ENCODE measurements around the gene TTF2. TPM values are rescaled to one million over a fixed set of nuclear protein-coding genes. Genes with fewer than 3 reads are reported as not detected.

Gene TTF2
- polyA plus RNA-seq, 1 donor (not counting 4 experiments of a cell fraction or from before 2014, with no cell fraction given): 23.0 TPM

GRCh38 chr1:117049857-117050256, 10.3 kb upstream of the TTF2 start:
- no peak overlapping the region for H2AFZ ChIP-seq (ENCODE audit: control insufficient read depth, low read length)
- dilution Hi-C loops (cut with MboI; ENCODE audit: extremely low pct_ligation_motif_present, low sequenced_read_pairs): no loop called here
- H3K4me2 ChIP-seq (ENCODE audit: control insufficient read depth, extremely low read depth, insufficient read depth, low read depth, low read length): no peak overlapping the region

GRCh38 chr1:117051224-117052064, 8.7 kb upstream of the TTF2 start:
- no peak for TF ChIP-seq EZH2 (IDR thresholded peaks at IDR 0.05; ENCODE audit: low read length)
- no peak for TF ChIP-seq CTCF (optimal IDR thresholded peaks at IDR 0.05 in 1 of 3, IDR thresholded peaks at IDR 0.05 in 1 of 3, conservative IDR thresholded peaks at IDR 0.05 in 1 of 3; ENCODE audit: extremely low read depth in 1 of 3, insufficient read depth in 2 of 3, low read length in 3 of 3)
- FAIRE-seq (peak; percentile 32), DNase-seq (ENCODE audit: low read depth, low spot score) (no peak)
- H3K9me1 ChIP-seq (ENCODE audit: control insufficient read depth, extremely low read depth, insufficient read depth, low read length): no peaks in the 10 kb centered on the region
- H3K36me3 ChIP-seq (ENCODE audit: control insufficient read depth in 2 of 2, extremely low read depth in 1 of 2, insufficient read depth in 2 of 2, low read length in 2 of 2): no peaks in the 10 kb centered on the region
- H3K4me2 ChIP-seq (ENCODE audit: control insufficient read depth, extremely low read depth, insufficient read depth, low read depth, low read length): peak overlapping the region; percentile 95
- H3K79me2 ChIP-seq (ENCODE audit: control insufficient read depth, insufficient read depth, low read length): no peaks in the 10 kb centered on the region
- no peaks in the 10 kb centered on the region for H3K9me3 ChIP-seq (ENCODE audit: control insufficient read depth, low read depth, low read length)
- H2AFZ ChIP-seq (ENCODE audit: control insufficient read depth, low read length): peak overlapping the region; percentile 97
- H4K20me1 ChIP-seq (ENCODE audit: control insufficient read depth, extremely low read depth, insufficient read depth, low read length): no peaks in the 10 kb centered on the region
- H3K4me3 ChIP-seq (ENCODE audit: control insufficient read depth in 2 of 3, extremely low read depth in 1 of 3, insufficient read depth in 2 of 3, low read depth in 1 of 3, low read length in 3 of 3): peak overlapping the region in 2 of 3 experiments; percentile 46 to 74
- no peaks in the 10 kb centered on the region for H3K27me3 ChIP-seq (ENCODE audit: control insufficient read depth, extremely low read depth, insufficient read depth, low read length)
- H3K4me1 ChIP-seq (ENCODE audit: control insufficient read depth, extremely low read depth, insufficient read depth, low read length): peaks cover 12% of the 10 kb centered on the region
- H3K27ac ChIP-seq (ENCODE audit: control insufficient read depth, insufficient read depth, low read length): peak overlapping the region; percentile 73
- peak overlapping the region; percentile 65 for H3K9ac ChIP-seq (ENCODE audit: control insufficient read depth, extremely low read depth, insufficient read depth, low read length)
- dilution Hi-C loops (cut with MboI; ENCODE audit: extremely low pct_ligation_motif_present, low sequenced_read_pairs): no loop called here

More at GRCh38 chr1:117049857-117050256, 10.3 kb upstream of the TTF2 start:
- no peaks in the 10 kb centered on the region for H3K79me2 ChIP-seq (ENCODE audit: control insufficient read depth, insufficient read depth, low read length)
- FAIRE-seq (no peak), DNase-seq (ENCODE audit: low read depth, low spot score) (no peak)
- peaks cover 12% of the 10 kb centered on the region for H3K4me1 ChIP-seq (ENCODE audit: control insufficient read depth, extremely low read depth, insufficient read depth, low read length)
- no peak overlapping the region for H3K9ac ChIP-seq (ENCODE audit: control insufficient read depth, extremely low read depth, insufficient read depth, low read length)
- no peak overlapping the region for H3K4me3 ChIP-seq (ENCODE audit: control insufficient read depth in 2 of 3, extremely low read depth in 1 of 3, insufficient read depth in 2 of 3, low read depth in 1 of 3, low read length in 3 of 3)
- no peaks in the 10 kb centered on the region for H3K9me3 ChIP-seq (ENCODE audit: control insufficient read depth, low read depth, low read length)
- H3K9me1 ChIP-seq (ENCODE audit: control insufficient read depth, extremely low read depth, insufficient read depth, low read length): no peaks in the 10 kb centered on the region
- no peaks in the 10 kb centered on the region for H4K20me1 ChIP-seq (ENCODE audit: control insufficient read depth, extremely low read depth, insufficient read depth, low read length)
- no peaks in the 10 kb centered on the region for H3K36me3 ChIP-seq (ENCODE audit: control insufficient read depth in 2 of 2, extremely low read depth in 1 of 2, insufficient read depth in 2 of 2, low read length in 2 of 2)
- H3K27ac ChIP-seq (ENCODE audit: control insufficient read depth, insufficient read depth, low read length): no peak overlapping the region
- no peak for TF ChIP-seq CTCF (optimal IDR thresholded peaks at IDR 0.05 in 1 of 3, IDR thresholded peaks at IDR 0.05 in 1 of 3, conservative IDR thresholded peaks at IDR 0.05 in 1 of 3; ENCODE audit: extremely low read depth in 1 of 3, insufficient read depth in 2 of 3, low read length in 3 of 3)
- H3K27me3 ChIP-seq (ENCODE audit: control insufficient read depth, extremely low read depth, insufficient read depth, low read length): no peaks in the 10 kb centered on the region

All from keratinocyte (primary cell).